Stimulated activated CD8-positive, alpha-beta memory T cell treated with anti-CD3 and anti-CD28 coated beads, Interleukin-12 subunit alpha, Interleukin-12 subunit beta, amount 100 ng/mL, for 24 hours (primary cell): ENCODE measurements around the gene AOPEP.
"Not testable (repeated sequence)": the region's sequence is repeated elsewhere in the genome, so short reads cannot be mapped to it uniquely, and the experiment has no call there.

Source experiments
- DNase-seq: peaks from one replicate; pipeline ENCODE4 v3.0.0-alpha.2; 2020; ENCODE audit errors: extremely low read depth

Gene AOPEP

DNA sequence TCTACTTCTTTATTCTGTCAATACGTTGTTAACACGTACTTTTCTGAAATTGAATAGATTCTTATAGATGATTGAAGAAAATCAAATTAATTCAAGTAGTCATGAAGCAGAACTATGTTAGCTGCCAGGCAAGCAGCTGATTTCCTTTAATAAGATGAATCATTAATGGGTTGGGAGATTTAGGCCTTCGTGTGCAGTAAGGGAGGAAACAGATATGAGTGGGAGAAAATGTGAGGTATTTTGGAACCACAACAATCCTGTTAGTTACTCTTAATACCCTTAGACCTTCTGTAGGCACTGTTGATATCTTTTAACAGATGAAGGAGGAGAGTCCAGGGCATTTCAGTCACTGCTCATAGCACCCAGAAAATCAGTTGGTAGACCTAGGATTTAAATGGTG, 121.0 kb downstream of the AOPEP start:
- DNase-seq = no peak

- DNase-seq = not testable (repeated sequence)
Measured at GRCh38 chr9:94848791-94849190, 122.3 kb downstream of the AOPEP start.

DNA sequence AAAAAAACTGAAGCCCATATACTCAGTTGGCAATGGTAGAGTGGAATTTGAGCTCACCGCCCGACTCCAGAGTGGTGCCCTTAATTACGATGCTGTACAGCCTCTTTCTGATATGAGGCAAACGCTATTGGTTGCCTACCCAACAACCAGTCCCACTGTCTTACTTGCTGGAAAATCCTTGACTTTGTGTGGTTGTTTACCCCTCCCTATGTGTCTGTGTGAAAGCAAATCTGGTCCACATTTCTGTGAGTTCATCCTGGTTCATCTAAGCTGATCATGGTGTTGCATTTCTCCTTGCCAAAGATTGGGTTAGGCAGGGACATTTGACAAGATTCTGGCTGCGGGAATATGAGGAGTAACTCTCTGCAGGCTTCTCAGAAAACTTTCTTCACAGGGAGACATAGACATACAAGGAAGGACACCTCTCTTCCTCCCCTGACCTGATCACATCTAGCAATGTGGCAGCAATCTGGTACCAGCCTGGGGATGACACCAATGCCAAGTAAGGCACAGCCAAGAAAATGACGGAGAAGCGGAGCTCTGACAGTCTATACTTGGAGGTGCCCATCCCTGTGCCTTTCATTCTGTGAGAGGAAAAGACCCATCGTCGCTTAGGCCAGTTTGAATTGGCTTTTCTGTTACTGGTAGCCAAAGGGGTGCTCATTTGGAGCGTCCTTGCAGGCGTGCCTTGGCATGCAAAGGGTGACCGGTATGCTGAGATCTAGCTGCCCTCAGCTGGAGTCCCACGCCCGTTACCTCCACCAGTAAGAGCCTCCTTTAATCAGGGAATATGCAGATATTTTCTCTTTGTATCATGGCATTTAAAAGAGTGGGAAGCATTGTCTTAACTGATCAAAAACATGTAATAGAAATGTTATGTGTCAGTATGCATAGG, 124.3 kb downstream of the AOPEP start:
- no peak for DNase-seq

GRCh38 chr9:94851467-94851866, 125.0 kb downstream of the AOPEP start:
- no peak for DNase-seq

GRCh38 chr9:94851892-94852291, 125.4 kb downstream of the AOPEP start:
- no peak for DNase-seq

DNA sequence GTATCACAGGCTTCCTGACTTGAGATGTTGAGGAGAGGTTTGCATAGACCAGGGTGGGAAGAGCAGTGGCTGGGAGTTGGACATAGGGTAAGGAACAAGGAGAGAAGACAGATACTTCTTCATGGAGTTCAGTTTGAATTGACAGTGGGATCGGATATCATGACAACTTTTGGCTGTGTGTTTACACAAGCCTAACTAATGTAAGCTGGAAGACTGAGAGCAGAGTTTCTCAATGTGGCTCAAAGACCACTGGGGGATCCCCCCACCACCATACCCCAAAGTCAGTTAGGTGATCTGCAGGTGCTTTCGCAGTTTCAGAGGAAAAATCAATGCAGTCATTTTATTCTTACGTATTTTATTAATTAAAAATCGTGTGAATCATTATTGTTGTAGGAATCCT, 125.9 kb downstream of the AOPEP start:
- no peak for DNase-seq

DNA sequence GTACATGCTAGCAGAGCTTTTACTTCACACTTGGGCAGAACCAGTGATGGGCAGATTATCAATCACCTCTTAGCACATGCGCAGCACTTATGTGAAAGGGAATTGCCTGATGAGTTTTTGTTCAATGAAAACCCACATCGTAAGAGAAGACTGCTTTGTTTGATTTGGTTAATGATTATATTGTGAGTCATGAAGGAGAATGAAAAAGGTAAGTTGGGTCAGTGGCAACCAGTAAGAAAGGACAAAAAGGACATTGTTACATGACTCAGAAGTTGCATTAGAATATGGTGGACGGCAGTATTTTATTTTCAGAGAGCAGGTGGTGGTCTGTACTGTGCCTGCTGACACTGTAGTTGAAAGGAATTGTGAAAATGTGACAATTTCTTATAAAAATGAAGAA, 127.4 kb downstream of the AOPEP start:
- DNase-seq = no peak

GRCh38 chr9:94855903-94856302, 129.4 kb downstream of the AOPEP start:
- no peak for DNase-seq

DNA sequence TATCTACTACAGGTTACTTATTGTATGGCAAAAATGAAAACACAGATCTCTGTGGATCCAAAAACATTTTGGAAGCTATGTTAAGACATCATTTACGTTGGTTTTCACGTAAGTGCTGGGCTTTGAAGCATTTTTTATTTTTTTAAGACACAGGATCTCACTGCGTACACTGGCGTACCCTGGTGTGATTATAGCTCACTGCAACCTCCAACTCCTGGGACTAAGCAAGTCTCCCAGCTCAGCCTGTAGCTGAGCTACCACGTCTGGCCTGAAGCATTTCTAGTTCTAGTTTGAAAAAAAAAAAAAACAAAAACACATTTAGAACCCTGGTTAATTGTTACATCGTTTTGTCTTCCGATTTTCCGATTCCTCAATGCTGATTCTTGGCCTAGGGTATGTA, 131.3 kb downstream of the AOPEP start:
- no peak for DNase-seq

DNA sequence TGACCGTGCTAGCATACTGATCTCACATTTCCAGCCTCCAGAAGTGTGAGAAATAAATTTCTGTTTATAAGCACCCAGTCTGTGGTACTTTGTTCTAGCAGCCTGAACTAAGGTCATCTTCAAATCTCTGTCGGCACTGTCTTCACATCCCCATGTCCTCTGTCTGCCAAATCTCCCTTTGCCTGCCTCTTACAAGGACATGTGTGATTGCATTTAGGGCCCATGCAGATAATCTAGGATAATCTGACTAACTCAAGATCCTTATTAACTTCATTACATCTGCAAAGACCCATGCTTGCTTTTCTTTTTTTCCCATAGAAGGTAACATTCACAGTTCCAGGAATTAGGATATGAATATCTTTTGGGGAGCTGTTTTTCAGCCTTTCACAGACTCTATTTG, 132.7 kb downstream of the AOPEP start:
- DNase-seq = no peak

DNA sequence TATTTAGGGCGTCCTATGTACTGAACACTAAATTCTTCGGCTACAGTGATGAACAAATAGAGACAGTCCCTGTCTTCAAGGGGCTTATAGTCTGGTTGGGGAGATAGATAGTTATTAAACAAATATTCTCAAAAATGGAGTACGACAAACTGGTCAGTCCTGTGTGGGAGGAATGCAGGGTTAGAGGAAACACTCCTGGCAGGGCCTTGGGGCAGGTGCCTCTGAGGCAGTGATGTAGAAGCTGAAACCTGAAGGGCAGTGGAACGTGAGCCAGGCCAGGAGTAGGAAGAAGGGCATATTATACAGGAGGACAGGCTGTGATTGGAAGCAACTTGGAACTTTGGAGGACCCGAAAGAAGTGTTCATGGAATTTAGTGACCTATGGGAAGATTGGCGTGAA, 133.4 kb downstream of the AOPEP start:
- no peak for DNase-seq

- DNase-seq = no peak
Measured at GRCh38 chr9:94860678-94861588, 134.4 kb downstream of the AOPEP start.

GRCh38 chr9:94861589-94862272, 135.2 kb downstream of the AOPEP start:
- DNase-seq = no peak

DNA sequence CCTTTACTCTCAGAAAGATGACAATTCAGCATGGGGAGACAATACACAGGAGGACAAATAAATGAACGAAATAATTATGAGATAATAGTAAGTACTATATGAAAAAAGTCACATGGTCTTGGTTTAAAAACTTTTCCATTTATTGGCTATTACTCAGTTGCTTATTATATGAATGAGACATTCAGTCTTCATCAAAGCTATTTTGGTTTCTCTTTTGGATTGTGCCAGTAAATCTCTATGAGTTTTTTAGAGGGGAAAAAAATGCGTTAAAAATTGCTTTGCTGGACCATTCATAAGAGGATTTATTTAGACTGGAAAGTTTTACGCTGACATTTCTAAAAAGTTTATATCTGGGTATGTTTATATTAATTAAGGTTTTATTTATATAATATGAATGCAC, 137.7 kb downstream of the AOPEP start:
- DNase-seq = no peak

GRCh38 chr9:94864862-94865509, 138.5 kb downstream of the AOPEP start:
- DNase-seq = no peak

- DNase-seq = no peak
Measured at GRCh38 chr9:94865582-94866452, 139.3 kb downstream of the AOPEP start.

GRCh38 chr9:94866770-94867169, 140.3 kb downstream of the AOPEP start:
- no peak for DNase-seq

GRCh38 chr9:94867281-94867841, 140.9 kb downstream of the AOPEP start:
- no peak for DNase-seq

DNA sequence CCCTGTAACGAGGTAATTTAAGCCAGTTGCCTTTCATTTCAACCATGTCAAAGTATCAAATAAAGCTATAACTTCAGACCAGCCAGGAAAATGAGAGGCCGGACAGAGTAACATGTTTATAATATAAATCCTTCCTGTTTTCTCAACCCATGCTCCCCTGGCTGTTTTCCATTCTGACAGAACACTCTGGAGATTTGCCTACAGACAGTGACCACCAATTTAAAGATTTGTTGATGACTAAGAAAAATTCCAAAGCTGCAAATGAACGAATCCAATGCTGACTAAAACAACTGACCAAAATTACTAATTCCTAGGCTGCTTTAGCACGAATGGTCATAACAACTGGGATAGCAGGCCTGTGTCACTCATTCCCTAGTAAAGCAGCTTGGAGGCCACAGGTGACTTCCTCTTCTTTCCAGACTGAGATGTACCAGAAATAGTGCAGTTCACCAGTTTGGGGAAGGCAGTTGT, 141.4 kb downstream of the AOPEP start:
- DNase-seq = no peak

DNA sequence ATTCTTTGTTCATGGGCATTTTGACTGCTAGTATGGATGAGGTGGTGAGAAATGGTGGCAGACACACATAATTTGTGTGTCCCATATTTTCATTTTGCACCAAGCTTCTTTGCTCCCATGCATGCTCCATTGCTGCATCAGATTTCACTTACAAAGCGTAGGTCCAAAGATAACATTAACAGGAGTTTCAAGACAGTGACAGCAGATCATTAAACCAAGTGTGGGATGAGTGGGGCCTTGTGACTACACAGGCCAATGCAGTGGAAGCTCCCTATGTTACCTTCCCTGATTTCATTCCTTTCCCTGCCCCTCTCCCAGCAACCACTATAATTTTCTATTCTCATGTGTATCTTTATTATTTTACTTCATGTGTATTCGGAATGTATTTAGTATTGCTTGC, 142.0 kb downstream of the AOPEP start:
- no peak for DNase-seq
